HG02870 (cell line): ENCODE results near the gene DCAKD.

Source experiments
- ATAC-seq: cut with Tn5 transposase; IDR thresholded peaks from one replicate; pipeline ENCODE4 v1.9.1; 2021; ENCODE audit warnings: mild to moderate bottlenecking, moderate library complexity; ENCODE audit not compliant: unreplicated experiment

Gene DCAKD

GRCh38 chr17:45032174-45032541 is 19.3 kb downstream of the DCAKD start:
- no peak for ATAC-seq

GRCh38 chr17:45031231-45032173 is 19.9 kb downstream of the DCAKD start:
- no peak for ATAC-seq

GRCh38 chr17:45030733-45031132 is 20.7 kb downstream of the DCAKD start:
- ATAC-seq = no peak

- no peak for ATAC-seq
Observed at GRCh38 chr17:45029758-45030423, 21.5 kb downstream of the DCAKD start.

DNA sequence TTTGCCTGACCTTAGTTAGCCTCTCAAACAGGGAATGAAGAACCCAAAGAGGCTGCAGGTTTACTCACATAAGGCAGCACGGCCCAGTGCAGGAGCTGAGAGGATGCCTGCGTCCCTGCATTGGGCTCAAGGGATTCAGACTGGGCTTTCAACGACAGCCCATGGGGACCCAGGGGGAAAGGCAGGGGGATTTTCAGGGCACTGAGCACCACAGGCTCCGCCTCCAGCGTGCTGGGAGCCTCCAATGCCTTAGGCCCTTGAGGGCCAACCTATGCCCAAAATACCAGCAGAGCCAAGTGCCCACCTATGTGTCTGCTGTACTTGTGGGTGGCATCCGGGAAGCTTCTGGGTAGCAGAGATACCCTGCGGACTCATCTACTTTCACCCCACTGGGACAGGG is 22.3 kb downstream of the DCAKD start:
- ATAC-seq = no peak

GRCh38 chr17:45022655-45023339 is 28.6 kb downstream of the DCAKD start:
- ATAC-seq = no peak

DNA sequence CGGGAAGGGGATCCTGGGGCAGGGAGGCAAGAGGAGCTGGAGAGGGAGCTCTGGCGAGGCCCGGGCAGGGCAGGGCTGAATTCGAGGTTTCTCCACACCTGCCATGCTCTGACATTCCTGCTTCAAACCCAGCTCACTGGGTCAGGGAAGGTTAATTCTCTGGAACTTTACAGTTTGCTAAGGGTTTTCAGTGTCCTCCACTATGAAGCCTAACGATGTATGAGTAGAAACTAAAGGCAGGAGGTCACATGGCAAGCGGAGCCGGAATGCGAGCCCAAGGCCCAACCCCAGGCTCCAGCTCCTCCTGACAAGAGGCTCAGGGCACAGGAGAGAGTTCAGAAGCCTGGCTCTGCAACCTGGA is 29.2 kb downstream of the DCAKD start:
- ATAC-seq = no peak

GRCh38 chr17:45021607-45022287 is 29.7 kb downstream of the DCAKD start:
- ATAC-seq = no peak

DNA sequence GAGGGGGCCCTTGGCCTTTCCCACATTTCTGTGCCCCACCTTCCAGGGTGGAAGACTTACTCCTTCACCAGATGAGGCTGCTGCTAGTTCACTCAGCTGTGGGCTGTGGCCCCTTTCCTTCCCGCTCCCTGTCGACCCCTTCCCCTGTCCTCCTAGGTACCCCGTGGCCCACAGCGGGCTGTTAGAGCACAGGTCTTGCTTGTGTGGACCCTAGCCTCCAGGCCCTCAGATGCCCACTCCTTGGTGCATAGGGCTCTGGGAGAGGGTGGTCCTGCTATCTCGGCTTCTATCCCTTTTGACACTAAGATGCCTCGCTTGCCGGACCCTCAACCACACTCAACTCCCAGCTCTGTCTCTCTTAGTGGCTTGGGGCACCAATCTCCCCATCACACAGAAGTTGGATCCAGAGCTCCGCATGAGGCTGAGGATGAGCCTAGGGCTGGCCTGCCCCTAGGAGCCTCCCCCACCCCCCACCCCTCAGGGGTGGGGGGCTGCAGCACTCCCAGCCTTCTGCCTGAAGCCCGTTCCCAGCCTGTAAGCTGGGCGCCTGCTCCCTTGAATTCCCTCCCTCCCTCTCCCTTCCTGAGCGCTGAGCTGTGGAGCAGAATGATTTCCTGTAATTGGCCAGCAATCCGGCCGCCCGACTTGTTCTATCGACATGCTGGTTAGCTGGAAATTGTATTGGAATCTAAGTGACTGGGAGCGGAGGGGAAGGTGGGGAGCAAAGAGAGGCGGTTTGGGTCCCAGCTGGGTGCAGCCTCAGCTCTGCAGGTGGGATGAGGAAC is 30.9 kb downstream of the DCAKD start:
- no peak for ATAC-seq

GRCh38 chr17:45018848-45019711 is 32.4 kb downstream of the DCAKD start:
- no peak for ATAC-seq

GRCh38 chr17:45018514-45018847 is 33.0 kb downstream of the DCAKD start:
- ATAC-seq = no peak

- ATAC-seq = no peak
Observed at GRCh38 chr17:45016823-45017222, 34.6 kb downstream of the DCAKD start.

- ATAC-seq = no peak
Observed at GRCh38 chr17:45016237-45016636, 35.2 kb downstream of the DCAKD start.

GRCh38 chr17:45013021-45013997 is 38.1 kb downstream of the DCAKD start:
- no peak for ATAC-seq

DNA sequence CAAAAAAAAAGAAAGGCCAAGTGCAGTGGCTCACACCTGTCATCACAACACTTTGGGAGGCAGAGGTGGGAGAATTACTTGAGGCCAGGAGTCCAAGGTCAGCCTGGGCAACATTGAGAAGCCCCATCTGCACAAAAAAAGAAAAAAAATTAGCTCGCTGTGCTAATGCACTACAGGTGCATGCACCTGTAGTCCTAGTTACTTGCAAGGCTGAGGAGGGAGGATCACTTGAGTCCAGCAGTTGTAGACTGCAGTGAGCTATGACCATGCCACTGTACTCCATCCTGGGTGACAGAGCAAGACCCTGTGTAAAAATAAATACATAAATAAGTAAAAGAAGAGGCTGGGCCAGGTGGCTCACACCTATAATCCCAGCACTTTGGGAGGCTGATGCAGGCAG is 39.7 kb downstream of the DCAKD start:
- no peak for ATAC-seq

- ATAC-seq = no peak
Observed at GRCh38 chr17:45009676-45010467, 41.6 kb downstream of the DCAKD start.

DNA sequence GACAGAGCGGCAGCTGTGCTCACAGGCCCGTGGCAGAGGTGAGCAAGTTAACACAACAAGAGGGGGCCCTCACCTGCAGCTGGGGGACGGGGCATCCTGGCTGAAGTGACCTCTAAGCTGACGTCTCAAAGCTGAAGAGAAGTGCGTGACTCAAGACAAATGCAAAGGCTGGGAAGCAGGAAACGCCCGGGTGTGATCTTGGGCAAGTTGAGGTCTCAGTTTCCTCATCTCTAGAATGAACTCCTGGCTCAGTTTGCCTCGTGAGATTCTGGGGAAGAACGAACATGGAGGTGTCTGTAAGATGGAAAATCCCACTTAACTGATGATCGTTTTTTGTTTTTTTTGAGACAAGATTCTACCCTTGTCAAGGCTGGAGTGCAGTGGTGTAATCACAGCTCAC is 43.2 kb downstream of the DCAKD start:
- ATAC-seq = no peak
